GM19035 (cell line): ENCODE measurements around the gene ZCCHC17.
"Not testable (repeated sequence)": the region's sequence is repeated elsewhere in the genome, so short reads cannot be mapped to it uniquely, and the experiment has no call there.

Experiments used
- ATAC-seq: cut with Tn5 transposase; IDR thresholded peaks from one replicate; pipeline ENCODE4 v1.9.1; 2021; ENCODE audit not compliant: unreplicated experiment

ZCCHC17 gene

GRCh38 chr1:31296486-31297276 is at the start of gene ZCCHC17, which contains the start of gene SNRNP40:
Gene ZCCHC17, plus strand, starts transcription at chr1:31297032. Its CDS starts 13,067 bp downstream, at chr1:31310099.
Gene SNRNP40, minus strand, starts transcription at chr1:31296788. Its CDS starts 37 bp downstream, at chr1:31296751.
- peak; percentile 96 for ATAC-seq

GRCh38 chr1:31248276-31248675 is 48.6 kb upstream of the ZCCHC17 start:
- no peak for ATAC-seq

- ATAC-seq, result no peak
Observed at GRCh38 chr1:31249854-31250253, 47.0 kb upstream of the ZCCHC17 start.

GRCh38 chr1:31257213-31257612 is 39.6 kb upstream of the ZCCHC17 start:
- ATAC-seq, result no peak

- ATAC-seq, result no peak
Observed at GRCh38 chr1:31258581-31258980, 38.3 kb upstream of the ZCCHC17 start.

- ATAC-seq, result no peak
Observed at GRCh38 chr1:31259746-31260145, 37.1 kb upstream of the ZCCHC17 start.

GRCh38 chr1:31261916-31262315 is 34.9 kb upstream of the ZCCHC17 start:
- ATAC-seq, result no peak

GRCh38 chr1:31262393-31262792 is 34.4 kb upstream of the ZCCHC17 start:
- ATAC-seq, result not testable (repeated sequence)

- ATAC-seq, result no peak
Observed at GRCh38 chr1:31263408-31263807, 33.4 kb upstream of the ZCCHC17 start.

- no peak for ATAC-seq
Observed at GRCh38 chr1:31264790-31265386, 31.9 kb upstream of the ZCCHC17 start.

GRCh38 chr1:31266547-31266946 is 30.3 kb upstream of the ZCCHC17 start:
- ATAC-seq, result no peak

GRCh38 chr1:31272369-31272768 is 24.5 kb upstream of the ZCCHC17 start:
- ATAC-seq, result no peak

GRCh38 chr1:31273619-31274018 is 23.2 kb upstream of the ZCCHC17 start:
- ATAC-seq, result no peak

- not testable (repeated sequence) for ATAC-seq
Observed at GRCh38 chr1:31282426-31282825, 14.4 kb upstream of the ZCCHC17 start.

- ATAC-seq, result not testable (repeated sequence)
Observed at GRCh38 chr1:31287791-31288190, 9.0 kb upstream of the ZCCHC17 start.

- no peak for ATAC-seq
Observed at GRCh38 chr1:31289021-31289420, 7.8 kb upstream of the ZCCHC17 start.

- ATAC-seq, result peak; percentile 2
Observed at GRCh38 chr1:31295874-31296485, 852 bp upstream of the ZCCHC17 start.

- ATAC-seq, result no peak
Observed at GRCh38 chr1:31297277-31298247, 730 bp downstream of the ZCCHC17 start.

- no peak for ATAC-seq
Observed at GRCh38 chr1:31299365-31299764, 2.5 kb downstream of the ZCCHC17 start.

GRCh38 chr1:31300193-31300592 is 3.4 kb downstream of the ZCCHC17 start:
- ATAC-seq, result no peak
